ENCODE data around the gene SKOR1.

Gene SKOR1, protein sequence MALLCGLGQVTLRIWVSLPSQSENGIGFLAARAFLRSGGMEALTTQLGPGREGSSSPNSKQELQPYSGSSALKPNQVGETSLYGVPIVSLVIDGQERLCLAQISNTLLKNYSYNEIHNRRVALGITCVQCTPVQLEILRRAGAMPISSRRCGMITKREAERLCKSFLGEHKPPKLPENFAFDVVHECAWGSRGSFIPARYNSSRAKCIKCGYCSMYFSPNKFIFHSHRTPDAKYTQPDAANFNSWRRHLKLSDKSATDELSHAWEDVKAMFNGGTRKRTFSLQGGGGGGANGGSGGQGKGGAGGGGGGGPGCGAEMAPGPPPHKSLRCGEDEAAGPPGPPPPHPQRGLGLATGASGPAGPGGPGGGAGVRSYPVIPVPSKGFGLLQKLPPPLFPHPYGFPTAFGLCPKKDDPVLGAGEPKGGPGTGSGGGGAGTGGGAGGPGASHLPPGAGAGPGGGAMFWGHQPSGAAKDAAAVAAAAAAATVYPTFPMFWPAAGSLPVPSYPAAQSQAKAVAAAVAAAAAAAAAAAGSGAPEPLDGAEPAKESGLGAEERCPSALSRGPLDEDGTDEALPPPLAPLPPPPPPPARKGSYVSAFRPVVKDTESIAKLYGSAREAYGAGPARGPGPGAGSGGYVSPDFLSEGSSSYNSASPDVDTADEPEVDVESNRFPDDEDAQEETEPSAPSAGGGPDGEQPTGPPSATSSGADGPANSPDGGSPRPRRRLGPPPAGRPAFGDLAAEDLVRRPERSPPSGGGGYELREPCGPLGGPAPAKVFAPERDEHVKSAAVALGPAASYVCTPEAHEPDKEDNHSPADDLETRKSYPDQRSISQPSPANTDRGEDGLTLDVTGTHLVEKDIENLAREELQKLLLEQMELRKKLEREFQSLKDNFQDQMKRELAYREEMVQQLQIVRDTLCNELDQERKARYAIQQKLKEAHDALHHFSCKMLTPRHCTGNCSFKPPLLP

DNA sequence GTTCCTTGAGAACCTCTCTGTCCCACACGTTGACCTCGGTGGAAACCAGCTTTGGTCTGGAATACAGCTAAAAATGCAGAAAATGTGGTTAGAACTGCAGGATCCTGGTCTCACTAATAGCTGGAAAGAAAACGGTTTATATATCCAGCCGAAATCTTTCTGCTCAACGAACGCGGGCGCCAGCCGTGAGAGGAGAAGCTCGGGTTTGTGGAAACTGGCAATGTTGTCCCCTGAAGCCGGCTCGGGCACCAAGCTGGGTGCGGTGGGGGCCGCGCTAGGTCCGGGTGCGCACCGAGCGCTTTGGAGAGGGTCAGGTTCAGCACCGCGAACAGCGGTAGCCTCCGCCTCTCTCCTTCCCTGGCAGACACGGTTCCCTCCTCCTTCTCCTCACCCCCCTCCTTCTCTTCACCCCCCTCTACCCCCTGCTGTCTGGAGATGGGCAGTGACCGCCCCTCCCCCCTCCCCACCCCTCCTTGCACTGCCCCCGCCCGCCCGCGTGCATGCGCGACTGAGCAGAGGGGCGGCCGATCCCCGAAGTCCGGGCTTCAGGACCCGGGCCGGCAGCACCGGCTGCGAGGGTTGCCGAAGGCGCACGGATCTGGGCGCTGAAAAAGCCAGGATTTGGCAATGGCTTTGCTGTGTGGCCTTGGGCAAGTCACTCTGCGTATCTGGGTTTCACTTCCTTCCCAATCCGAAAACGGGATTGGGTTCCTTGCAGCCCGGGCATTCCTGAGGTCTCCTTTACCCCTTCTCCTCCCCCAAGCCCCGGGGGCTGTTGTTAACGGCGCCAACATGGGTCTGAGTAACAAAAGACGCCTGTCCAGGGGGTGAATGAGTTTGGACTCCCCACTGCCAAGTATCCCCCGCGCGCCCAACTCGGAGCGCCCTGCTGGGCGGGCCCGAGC is at the start of gene SKOR1:
Gene SKOR1, plus strand, starts transcription at position 534 of the 905 bp plus-strand sequence. Its CDS starts 94 bp downstream, at position 628.
- no peak for DNase-seq

DNA sequence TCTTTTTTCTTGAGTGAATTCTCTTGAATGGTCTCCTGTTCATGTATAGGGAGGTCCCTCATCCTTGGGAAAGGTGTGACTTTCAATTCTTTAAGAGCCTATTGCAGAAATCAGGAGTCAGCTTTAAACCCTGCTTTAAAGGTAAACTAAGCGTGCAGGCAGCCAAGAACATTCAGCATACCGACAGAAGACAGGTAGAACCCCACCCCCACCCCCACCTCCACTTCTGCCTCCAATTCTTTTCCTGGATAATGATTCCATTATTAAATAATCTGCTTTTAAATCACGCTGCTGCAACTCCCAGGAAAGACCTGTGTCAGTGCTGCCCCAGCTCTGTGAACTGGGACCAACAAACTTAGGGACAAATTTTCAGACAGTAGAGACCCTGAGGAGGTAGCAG is 49.3 kb upstream of the SKOR1 start:
- no peak for DNase-seq

DNA sequence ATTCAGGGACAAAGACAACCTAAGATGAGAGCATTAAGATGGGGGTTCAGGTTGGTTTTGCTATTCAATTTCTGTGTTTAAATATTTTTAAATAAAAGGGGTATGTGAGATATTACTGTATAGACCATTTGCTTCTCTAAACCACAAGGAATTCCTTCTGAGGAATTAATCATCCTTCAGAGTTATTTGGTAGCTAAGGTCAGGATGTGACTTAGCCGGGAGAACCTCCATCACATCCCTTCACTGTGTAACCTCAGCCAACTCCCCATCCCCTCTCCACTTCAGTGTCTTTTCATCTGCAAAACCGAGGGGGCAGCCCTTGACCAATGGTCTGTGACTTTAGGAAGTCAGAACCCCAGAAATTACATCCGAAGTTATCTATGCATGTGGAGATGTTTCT is 48.7 kb upstream of the SKOR1 start:
- DNase-seq, result no peak

DNA sequence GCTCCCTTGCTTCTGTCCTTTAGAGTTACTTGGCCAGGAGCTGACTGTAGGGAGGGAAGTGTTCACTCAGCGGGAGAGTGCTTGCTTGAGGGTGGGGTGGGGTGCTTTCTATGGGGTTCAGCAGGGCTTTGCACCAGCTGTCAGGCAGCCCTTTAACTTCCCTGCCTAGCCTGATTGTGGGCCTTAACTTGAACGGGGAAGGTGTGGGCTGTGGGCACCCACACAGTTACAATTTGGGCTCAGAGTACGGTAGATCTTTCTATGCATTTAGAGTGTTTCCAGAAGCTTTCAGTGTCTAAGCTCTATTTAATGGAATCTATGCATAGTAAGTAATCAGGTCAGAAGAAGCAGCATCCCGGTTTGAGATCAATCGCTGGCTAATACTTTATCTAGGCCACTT is 48.2 kb upstream of the SKOR1 start:
- DNase-seq, result no peak

DNA sequence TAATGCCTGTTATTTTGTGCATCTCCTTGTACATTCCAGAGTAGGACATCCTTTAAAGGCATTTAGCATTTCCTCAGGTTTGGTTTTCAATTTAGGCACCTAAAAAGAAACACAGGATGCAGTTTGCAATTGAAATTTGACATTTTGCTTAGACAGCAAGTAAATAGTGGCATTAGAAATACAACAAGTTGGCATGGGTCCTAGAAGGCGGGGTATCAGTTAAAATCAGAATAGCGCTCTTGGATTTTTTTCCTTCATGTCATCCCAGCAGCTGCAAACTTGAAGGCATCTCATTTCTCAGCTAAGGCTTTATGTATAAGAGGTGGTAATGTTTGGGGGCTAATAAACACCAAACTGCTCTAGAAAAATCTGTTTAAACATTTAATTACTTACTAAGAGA is 47.5 kb upstream of the SKOR1 start:
- DNase-seq, result no peak

DNA sequence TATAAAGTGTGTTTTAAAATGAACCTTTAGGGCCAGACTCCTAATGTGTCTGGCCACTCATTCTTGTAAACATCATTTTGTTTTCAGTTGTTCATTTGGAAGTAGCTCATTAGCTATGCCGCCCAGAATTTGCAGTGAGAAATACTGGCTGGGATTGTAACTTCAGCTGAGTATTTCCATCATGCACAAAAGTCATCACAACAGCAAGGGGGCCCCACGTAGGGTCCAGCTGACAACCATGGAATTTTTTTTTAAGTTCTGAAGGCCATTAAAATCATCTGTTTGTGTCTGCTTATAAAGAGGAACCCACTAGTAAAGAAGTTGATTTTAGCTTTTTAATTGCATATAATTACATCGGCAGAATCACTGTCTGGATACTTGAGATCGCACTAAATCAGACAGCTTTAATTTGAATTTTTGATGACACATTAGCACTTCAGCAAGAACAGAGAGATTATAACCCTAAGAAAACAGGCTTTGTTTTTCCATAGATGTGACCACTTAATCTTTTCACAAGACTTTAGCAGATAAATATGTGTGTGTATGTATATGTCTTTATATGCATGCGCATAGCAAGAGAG is 46.3 kb upstream of the SKOR1 start:
- DNase-seq, result no peak

DNA sequence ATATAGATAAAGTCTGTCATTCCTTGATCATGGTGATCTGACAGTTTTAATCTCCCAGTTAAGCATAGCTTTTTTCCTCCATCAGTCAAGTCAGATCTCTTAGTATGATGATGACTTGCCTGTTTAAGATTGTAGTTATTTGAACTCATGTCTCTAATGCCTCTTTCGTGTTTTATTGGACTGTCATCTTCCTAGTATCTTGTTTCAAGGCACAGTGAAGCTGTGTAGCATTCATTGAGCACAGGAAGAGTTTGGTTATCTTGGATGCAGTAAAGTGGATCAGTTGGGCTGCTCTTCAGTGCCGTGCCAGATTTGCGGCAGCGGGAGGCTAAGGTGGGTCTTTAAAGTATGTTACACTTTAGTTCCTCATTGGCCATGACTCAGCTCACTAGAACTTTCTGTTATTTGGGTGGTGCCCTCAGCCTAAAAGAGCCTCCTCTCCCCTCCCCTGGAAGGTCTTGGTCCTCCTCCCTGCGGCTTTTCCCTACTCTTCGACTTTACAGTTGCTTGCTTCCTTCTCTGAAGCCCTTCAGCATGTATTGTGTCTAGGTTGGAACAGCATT is 45.7 kb upstream of the SKOR1 start:
- no peak for DNase-seq

DNA sequence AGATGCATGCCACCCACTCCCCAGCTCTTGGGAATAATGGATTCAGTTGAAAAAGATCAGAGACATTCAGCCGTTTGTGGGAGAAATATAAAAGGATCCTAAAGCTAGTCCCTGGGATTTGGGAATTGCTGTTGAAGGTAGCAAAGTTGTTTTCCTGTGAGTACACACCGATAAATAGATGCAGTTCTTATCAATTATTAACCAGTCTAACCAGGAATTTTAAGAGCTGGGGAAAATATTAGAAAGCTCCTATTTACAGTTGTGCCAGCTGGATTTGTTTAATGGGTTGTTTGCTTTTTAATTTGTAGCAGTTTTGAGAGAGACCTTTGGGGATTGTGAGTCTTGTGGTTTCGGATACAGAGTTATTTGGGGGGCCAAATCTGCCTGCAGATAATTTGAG is 44.2 kb upstream of the SKOR1 start:
- DNase-seq, result no peak

DNA sequence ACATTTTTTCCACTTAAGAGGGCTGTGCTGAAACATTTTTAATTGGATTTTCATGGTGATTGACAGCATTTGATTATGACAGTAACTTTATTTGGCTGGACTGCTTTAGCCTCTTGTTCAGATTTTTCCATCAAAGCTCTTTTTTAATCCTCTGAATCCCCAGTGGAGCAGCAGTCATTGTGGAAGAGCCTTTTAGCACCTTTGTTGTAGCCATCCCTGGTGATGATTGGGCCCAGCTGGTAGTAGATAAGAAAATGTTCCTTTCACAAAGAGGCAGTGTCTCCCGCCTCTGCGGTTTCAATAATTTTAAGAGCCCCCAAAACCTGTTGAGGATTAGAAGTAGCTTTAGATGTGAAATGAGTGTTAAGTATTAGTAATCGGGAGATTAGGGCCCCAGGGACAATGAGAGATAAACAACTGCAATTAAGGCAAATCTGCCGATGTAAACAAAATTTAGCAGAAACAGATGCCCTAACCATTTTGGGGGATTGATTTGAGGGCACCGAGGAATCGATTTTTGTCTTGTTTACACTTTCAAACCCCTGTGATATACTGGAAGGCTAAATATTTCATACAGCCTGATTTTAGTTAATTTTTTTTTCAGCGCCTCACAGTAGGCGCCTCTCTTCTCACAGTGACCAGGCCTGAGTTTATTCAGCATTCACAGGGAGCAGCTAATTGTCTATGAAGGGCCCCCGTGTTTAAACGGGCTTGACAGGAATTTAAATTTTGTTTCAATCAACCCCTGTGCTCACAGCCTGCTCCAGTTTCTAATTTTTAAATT is 43.2 kb upstream of the SKOR1 start:
- DNase-seq, result no peak

DNA sequence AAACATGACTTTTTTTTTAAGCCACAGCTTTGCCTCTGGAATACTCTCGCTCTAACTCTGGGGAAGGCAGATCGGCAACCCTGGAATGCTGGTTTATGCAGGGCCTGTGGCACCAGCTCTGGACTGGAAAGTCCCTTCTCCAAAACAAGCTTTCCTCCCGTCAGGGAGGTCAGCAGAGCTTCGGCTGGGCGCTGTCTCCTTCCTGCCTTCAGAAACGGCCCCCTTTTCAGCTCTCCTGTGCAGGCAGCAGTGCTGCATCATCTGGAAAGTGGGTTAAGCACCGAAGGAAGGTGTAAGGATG is 42.7 kb upstream of the SKOR1 start:
- no peak for DNase-seq

DNA sequence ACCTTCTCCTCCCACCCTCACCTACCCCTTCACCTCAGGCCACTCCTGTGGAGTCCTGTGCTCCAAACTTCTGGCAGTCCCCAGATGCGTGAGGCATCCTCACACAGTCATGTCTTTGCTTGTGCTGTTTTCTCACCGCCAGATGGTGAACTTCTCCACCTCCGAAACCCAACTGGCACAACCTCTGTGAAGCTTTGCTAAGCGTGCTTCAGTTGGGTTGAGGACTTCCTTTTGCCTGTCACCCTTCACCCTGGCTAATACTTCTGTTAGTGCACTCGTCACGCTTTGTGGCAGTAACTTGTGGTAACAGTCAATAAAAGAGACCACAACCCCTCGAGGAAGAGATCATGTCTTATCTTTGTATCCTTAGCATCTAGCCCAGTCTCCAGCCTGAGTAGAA is 42.0 kb upstream of the SKOR1 start:
- DNase-seq, result no peak

DNA sequence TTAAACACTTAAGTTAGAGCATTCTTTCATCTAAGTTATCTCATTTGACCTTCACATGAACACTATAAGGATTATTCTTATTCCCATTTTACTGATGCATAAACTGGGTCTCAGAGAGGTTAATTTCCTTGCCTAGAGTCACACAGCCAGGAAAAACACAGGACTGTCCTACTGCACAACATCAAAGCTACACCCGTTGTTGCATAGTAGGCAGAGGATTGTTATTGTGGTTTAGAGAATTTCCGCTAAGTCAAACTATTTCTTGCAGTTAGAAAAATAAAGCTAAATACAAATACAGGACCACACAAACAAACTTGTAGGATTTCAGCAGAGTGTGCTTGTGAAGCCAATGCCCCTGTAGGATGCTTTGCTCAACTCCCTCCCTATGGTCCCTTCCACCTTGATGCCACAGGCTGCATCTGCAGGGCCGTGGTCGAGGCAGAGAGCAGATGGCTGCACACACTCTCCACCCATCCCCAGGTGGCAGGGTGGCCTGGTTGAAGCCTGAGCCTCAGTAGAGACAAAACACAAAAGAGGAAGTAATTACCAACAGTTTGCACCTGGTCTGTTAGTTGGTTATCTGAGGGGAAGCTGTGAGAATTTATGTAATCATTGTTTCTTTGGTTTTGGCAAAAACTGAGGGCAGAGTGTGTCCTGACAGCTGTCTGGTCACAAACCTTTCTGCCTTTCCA is 41.1 kb upstream of the SKOR1 start:
- no peak for DNase-seq

DNA sequence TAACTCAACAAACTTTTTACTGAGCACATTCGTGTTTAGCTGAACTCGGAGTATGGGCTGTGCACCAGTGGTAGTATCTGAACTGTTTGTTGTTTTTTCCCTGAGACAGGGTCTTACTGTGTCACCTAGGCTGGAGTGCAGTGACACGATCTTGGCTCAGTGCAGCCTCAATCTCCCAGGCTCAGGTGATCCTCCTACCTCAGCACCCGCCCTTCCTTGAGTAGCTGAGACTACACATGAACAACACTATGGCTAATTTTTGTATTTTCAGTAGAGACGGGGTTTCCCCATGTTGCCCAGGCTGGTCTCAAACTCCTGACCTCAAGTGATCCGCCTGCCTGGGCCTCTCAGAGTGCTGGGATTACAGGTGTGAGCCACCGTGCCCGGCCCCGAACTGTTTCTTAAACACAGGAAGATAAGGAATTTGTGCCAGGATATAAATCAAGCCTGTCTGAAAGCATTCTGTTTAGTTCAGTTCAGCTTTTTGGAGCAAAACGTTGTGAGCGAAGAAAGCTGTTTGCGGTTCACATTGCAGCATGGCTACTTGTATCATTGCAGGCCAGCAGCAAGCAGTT is 40.4 kb upstream of the SKOR1 start:
- DNase-seq, result no peak

DNA sequence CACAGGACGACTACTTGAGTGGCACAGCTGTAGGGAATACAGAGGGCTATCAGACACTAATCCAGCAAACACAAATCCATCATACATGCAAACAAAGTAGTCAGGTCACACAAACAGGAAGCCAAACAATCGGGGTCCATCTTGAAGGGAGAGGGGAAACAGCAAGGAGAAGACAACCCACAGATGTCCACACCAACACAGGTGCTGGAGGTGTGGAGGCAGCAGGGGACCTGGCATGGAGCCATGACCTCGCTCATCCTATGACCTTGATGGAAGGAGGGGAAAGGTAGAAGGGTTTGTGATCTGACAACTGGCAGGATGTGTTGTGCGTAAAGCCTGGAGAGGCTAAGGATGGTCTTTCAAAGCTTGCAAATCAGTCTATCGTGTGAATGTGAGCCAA is 39.9 kb upstream of the SKOR1 start:
- DNase-seq, result no peak

DNA sequence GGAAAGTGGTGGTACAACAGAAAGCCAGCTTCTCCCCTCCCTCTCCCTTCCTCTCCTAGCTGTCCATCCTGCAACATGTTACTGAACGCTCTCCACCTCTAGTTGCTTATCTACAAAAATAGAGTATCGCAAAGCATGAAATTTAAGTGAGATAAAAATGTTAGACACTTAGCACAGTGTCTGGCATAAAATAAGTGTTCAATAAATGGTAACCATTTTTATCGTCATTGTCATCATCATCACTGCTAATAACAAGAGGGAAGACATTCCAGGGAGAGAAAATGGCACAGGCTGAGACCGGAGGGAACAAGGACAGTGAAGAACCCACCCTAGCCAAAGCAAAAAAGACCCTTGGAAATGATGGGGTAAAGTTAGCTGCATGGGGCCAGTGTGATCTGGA is 38.7 kb upstream of the SKOR1 start:
- no peak for DNase-seq

DNA sequence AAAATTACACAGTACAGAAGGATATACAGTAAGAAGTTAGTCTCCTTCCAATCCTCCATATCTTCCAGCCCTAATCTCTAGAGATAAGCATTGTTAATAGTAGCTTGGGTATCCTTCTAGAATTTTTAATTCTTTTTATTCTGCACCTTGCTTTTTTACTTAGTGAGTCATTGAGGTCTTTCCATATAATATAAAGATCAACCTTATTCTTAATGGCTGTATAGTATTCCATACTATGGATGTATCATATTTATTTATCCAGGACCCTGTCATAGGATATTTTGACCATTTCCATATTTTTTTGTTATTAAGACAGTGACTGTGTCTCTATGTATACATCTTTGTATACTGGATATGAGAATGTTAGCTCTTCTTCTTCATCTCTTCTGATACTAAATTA is 36.3 kb upstream of the SKOR1 start:
- DNase-seq, result no peak

DNA sequence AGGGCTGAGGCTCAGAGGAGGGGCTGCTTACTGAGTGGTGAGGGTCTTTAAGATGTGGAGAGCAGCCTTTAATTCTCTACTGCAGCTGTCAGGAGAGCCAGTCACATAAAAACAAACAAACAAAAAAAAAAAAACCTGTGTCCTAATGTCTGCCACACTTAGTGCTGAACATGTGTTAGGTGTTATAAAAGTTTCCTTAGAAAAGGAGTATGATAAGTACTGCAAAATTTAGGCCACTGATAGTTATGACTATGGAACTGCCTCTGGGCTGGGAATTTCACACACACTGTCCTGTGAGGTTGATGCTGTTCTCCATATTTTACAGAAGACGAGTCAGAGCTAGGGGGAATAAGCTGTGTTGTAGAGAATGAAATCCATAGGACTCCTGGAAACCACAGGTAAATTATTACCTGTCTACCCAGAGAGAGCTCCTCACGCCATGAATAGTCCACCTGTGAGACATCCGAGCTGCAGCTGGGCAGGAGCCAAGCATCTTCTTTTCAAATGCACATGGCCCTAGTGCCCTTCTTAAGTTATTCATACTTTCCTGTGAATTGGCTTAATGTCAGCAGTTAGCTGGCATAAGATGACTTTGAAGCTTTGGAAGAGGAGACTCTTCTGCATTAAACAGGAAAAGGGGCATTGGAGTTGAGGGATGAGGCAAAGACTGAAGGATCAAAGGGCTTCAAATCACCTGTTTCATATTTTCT is 34.5 kb upstream of the SKOR1 start:
- no peak for DNase-seq

DNA sequence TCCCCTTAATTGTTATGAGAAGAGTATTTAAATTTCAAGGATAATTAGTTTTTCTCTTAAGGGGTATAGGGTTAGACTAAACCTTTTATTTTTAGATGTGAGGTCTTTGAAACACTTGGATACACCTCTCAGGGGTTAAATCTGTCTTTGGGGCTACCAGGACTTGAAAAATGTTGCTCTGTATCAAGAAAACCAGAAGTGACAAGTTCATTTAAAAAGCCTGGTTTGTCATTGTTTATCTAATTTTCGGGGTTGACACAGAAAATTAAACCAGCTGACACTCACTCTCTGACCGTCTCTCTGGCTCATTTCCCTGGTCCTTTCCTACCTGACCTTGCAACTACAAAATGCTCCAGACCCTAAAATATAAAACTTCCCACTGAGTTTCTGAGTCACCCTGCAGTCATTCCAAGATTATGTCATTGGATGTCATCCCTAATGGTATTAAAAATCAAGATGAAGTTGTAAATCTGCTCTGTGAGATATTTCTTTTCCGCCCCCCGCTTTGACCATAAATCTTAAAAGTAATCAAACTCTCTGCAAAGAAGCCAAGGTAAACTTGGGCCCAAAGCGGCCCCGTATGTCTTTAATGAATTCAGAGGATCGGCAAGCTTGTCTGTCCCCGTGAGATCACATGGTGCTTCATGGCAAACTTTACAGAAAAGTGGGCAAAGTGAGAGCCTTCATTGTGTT is 32.9 kb upstream of the SKOR1 start:
- no peak for DNase-seq
